H1 (cell line): ENCODE data around the gene NRN1L. TPM values are rescaled to one million over a fixed set of nuclear protein-coding genes. Genes with fewer than 3 reads are reported as not detected.

Experiments used
- CTCF ChIA-PET: fragments of 300-600 bp; sonication (Branson Sonifier 250); formaldehyde crosslinking; loops from one replicate; lab custom pipeline; 2021; ENCODE audit not compliant: partially characterized antibody; lab: Charles Lee
- POLR2A ChIA-PET: fragments of 300-600 bp; sonication (Branson Sonifier 250); formaldehyde crosslinking; loops from one replicate; lab custom pipeline; 2021; ENCODE audit warnings: inconsistent platforms; ENCODE audit not compliant: partially characterized antibody; lab: Charles Lee
- DNase-seq, 2 experiments: peaks; one replicate each; pipeline versions ENCODE4 v3.0.0 to v3.0.0-alpha.2; 2010 to 2022; ENCODE audit warnings: low spot score in 2 of 2, low read depth in 1 of 2, mixed read lengths in 1 of 2
- FAIRE-seq: peaks from 2 replicates; lab custom pipeline; 2011; peaks lifted over from hg19 to GRCh38; lab: Jason Lieb, UNC
- H2AFZ ChIP-seq: 2 replicates; pipeline ENCODE4 v1.8.1; 2012; ENCODE audit warnings: low read length, inconsistent platforms
- H2AK5ac ChIP-seq: 2 replicates; pipeline ENCODE4 v1.6.1; 2013; ENCODE audit warnings: low read depth, low read length
- H2BK120ac ChIP-seq: replicated peaks from 2 replicates; pipeline ENCODE3; 2013; ENCODE audit warnings: low read depth, low read length, inconsistent platforms
- H2BK12ac ChIP-seq: 2 replicates; pipeline ENCODE4 v1.6.1; 2013; ENCODE audit warnings: low read depth, low read length
- H2BK15ac ChIP-seq: 2 replicates; pipeline ENCODE4 v1.6.1; 2013; ENCODE audit warnings: low read length
- H2BK20ac ChIP-seq: 2 replicates; pipeline ENCODE4 v1.6.1; 2013; ENCODE audit warnings: low read length
- H2BK5ac ChIP-seq: 2 replicates; pipeline ENCODE4 v1.6.1; 2013; ENCODE audit warnings: low read depth, low read length
- H3K14ac ChIP-seq: 2 replicates; pipeline ENCODE4 v1.6.1; 2013; ENCODE audit warnings: inconsistent platforms; ENCODE audit not compliant: insufficient read length
- H3K18ac ChIP-seq: 2 replicates; pipeline ENCODE4 v1.6.1; 2013; ENCODE audit warnings: low read length; ENCODE audit errors: extremely low read depth
- H3K23ac ChIP-seq: 2 replicates; pipeline ENCODE4 v1.6.1; 2013; ENCODE audit warnings: inconsistent platforms; ENCODE audit not compliant: insufficient read length
- H3K23me2 ChIP-seq: 2 replicates; pipeline ENCODE4 v1.6.1; 2013; ENCODE audit warnings: low read depth, low read length
- H3K27ac ChIP-seq: 2 replicates; pipeline ENCODE4 v1.6.1; 2011; ENCODE audit warnings: low read depth, low read length, inconsistent platforms
- H3K27me3 ChIP-seq, 4 experiments: replicated peaks in 1 of 4; 1 replicate in 1 of 4; 2 replicates in 3 of 4; pipeline versions ENCODE4 v1.6.1 to v1.8.1; 2011 to 2013; ENCODE audit warnings: low read length in 3 of 4, mild to moderate bottlenecking in 3 of 4, inconsistent platforms in 2 of 4, mixed read lengths in 2 of 4, moderate library complexity in 1 of 4; ENCODE audit not compliant: control insufficient read depth in 3 of 4, insufficient read depth in 3 of 4; ENCODE audit errors: extremely low read depth in 1 of 4
- H3K36me3 ChIP-seq, 4 experiments: 2 replicates each; pipeline versions ENCODE4 v1.6.1 to v1.8.1; 2011 to 2013; ENCODE audit warnings: mild to moderate bottlenecking in 4 of 4, low read length in 3 of 4, moderate library complexity in 2 of 4, control low read depth in 1 of 4, inconsistent platforms in 1 of 4; ENCODE audit not compliant: insufficient read depth in 4 of 4, control insufficient read depth in 2 of 4
- H3K4ac ChIP-seq: replicated peaks from 2 replicates; pipeline ENCODE3; 2013; ENCODE audit warnings: low read length, low read depth, mixed read lengths, inconsistent platforms; ENCODE audit not compliant: insufficient read length
- H3K4me1 ChIP-seq, 4 experiments: replicated peaks in 1 of 4; 1 replicate in 1 of 4; 2 replicates in 3 of 4; pipeline versions ENCODE4 v1.6.1 to v1.8.1; 2011 to 2013; ENCODE audit warnings: low read length in 3 of 4, inconsistent platforms in 2 of 4, mixed read lengths in 1 of 4; ENCODE audit not compliant: insufficient read depth in 4 of 4, control insufficient read depth in 3 of 4
- H3K4me2 ChIP-seq, 2 experiments: 2 replicates each; pipeline versions ENCODE4 v1.6.1 to v1.8.1; 2011 to 2013; ENCODE audit warnings: low read depth in 2 of 2, low read length in 2 of 2, control low read depth in 1 of 2, inconsistent platforms in 1 of 2, mild to moderate bottlenecking in 1 of 2; ENCODE audit not compliant: insufficient read depth in 1 of 2
- H3K4me3 ChIP-seq, 4 experiments: fragments of 200-600, 300-600 bp in 1 of 4; sonication (generic), shearing (Covaris generic), sonication (Bioruptor Twin) in 1 of 4; 2 replicates each; pipeline versions ENCODE4 v1.5.1 to v1.8.1; 2011 to 2016; ENCODE audit warnings: low read length in 4 of 4, low read depth in 3 of 4, control low read depth in 2 of 4, inconsistent platforms in 2 of 4, mild to moderate bottlenecking in 2 of 4, mixed read lengths in 1 of 4, moderate library complexity in 1 of 4; ENCODE audit not compliant: insufficient read depth in 2 of 4; ENCODE audit errors: extremely low read depth in 1 of 4
- H3K56ac ChIP-seq: replicated peaks from 2 replicates; pipeline ENCODE3; 2013; ENCODE audit warnings: low read depth, mild to moderate bottlenecking, mixed read lengths, low read length, inconsistent platforms; ENCODE audit not compliant: insufficient read length
- H3K79me1 ChIP-seq: 2 replicates; pipeline ENCODE4 v1.6.1; 2013; ENCODE audit warnings: low read depth, low read length, control low read depth
- H3K79me2 ChIP-seq, 2 experiments: 2 replicates each; pipeline versions ENCODE4 v1.6.1 to v1.8.1; 2012 to 2013; ENCODE audit warnings: low read length in 2 of 2, mild to moderate bottlenecking in 2 of 2, inconsistent platforms in 1 of 2; ENCODE audit not compliant: insufficient read depth in 2 of 2, control insufficient read depth in 1 of 2
- H3K9ac ChIP-seq, 4 experiments: replicated peaks in 1 of 4; 1 replicate in 1 of 4; 2 replicates in 3 of 4; pipeline versions ENCODE4 v1.6.1 to v1.8.1; 2011 to 2013; ENCODE audit warnings: low read depth in 3 of 4, low read length in 3 of 4, control low read depth in 2 of 4, mild to moderate bottlenecking in 2 of 4, moderate library complexity in 2 of 4, inconsistent platforms in 1 of 4; ENCODE audit errors: extremely low read depth in 1 of 4
- H3K9me3 ChIP-seq, 2 experiments: 2 replicates each; pipeline versions ENCODE4 v1.6.1 to v1.8.1; 2012 to 2013; ENCODE audit warnings: mild to moderate bottlenecking in 2 of 2, moderate library complexity in 2 of 2, control low read depth in 1 of 2, inconsistent platforms in 1 of 2, low read depth in 1 of 2, low read length in 1 of 2, mixed read lengths in 1 of 2; ENCODE audit not compliant: insufficient read depth in 2 of 2
- H4K20me1 ChIP-seq, 2 experiments: replicated peaks in 1 of 2; 2 replicates each; pipeline versions ENCODE3 to v1.8.1; 2011 to 2013; ENCODE audit warnings: inconsistent platforms in 2 of 2, low read length in 2 of 2, mild to moderate bottlenecking in 1 of 2; ENCODE audit not compliant: insufficient read depth in 2 of 2, control insufficient read depth in 1 of 2
- H4K5ac ChIP-seq: 2 replicates; pipeline ENCODE4 v1.6.1; 2013; ENCODE audit warnings: low read length, low read depth, mixed read lengths, inconsistent platforms; ENCODE audit not compliant: insufficient read length
- H4K8ac ChIP-seq: 2 replicates; pipeline ENCODE4 v1.8.0; 2013; ENCODE audit warnings: mild to moderate bottlenecking, moderate library complexity, low read length, inconsistent platforms; ENCODE audit not compliant: insufficient read depth; ENCODE audit errors: extremely low read depth
- H4K91ac ChIP-seq: replicated peaks from 2 replicates; pipeline ENCODE3; 2013; ENCODE audit warnings: low read length, mixed read lengths, inconsistent platforms; ENCODE audit not compliant: insufficient read length
- KDM4A ChIP-seq: IDR thresholded peaks from one replicate; pipeline ENCODE4 v1.7.1; 2012; ENCODE audit warnings: low read depth, mild to moderate bottlenecking, moderate library complexity, low read length, inconsistent platforms; ENCODE audit not compliant: severe bottlenecking
- WGBS, 2 experiments: shearing (Covaris generic) in 1 of 2; methylation state at CpG; one replicate each; pipeline versions ENCODE4 v1.1.6 to v1.1.7; 2013 to 2015; ENCODE audit warnings: low lambda C conversion rate in 2 of 2, mixed read lengths in 2 of 2, inconsistent platforms in 1 of 2, low coverage in 1 of 2, missing lambda C conversion rate in 1 of 2; ENCODE audit not compliant: insufficient replicate concordance in 2 of 2, insufficient coverage in 1 of 2, insufficient read length in 1 of 2; ENCODE audit errors: extremely low coverage in 1 of 2, missing lambda C conversion rate in 1 of 2; 5-methylcytosine and 5-hydroxymethylcytosine counted together
- polyA plus RNA-seq, 7 experiments: library from polyadenylated mRNA; depleted of rRNA in 3 of 7; stranded (reverse) in 5 of 7; unstranded in 2 of 7; fragments of >200 nt in 5 of 7; fragments of 200-250 nt in 2 of 7; gene quantifications; 1 replicate in 5 of 7; 2 replicates in 1 of 7; 4 replicates in 1 of 7; pipeline versions ENCODE4 v1.2.1 to v1.2.3, GENCODE V29; 2011 to 2013; ENCODE audit warnings: missing spikeins in 2 of 7, mixed read lengths in 2 of 7
- total RNA-seq: library from RNA; stranded (reverse); fragmentation: NEBNext Ultra II Directional; extraction: Animal tissue kit (Norgen Biotek cat#: 25700); gene quantifications from 2 replicates; pipeline ENCODE4 v1.2.1, GENCODE V29; 2021

NRN1L gene
- total and polyA plus RNA-seq, 2 of the 8 experiments (the other 6 are each of a cell fraction or from before 2014, with no cell fraction given) = 4.1 to 35.2 TPM

DNA sequence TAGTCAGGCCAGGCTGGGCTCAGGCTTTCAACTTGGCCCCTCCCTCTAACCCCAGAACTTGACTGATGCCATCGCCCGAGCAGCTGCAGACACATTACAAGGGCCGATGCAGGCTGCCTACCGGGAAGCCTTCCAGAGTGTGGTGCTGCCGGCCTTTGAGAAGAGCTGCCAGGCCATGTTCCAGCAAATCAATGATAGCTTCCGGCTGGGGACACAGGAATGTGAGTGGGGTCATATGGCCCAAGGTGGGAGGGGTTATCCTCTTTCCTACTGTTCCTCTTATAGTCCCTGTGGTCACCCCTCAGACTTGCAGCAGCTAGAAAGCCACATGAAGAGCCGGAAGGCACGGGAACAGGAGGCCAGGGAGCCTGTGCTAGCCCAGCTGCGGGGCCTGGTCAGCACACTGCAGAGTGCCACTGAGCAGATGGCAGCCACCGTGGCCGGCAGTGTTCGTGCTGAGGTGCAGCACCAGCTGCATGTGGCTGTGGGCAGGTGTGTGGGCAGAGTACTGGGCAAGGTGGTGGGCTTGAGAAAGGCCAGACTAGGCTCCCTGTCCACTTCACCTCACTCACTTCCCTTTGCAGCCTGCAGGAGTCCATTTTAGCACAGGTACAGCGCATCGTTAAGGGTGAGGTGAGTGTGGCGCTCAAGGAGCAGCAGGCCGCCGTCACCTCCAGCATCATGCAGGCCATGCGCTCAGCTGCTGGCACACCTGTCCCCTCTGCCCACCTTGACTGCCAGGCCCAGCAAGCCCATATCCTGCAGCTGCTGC lies 2.1 kb upstream of the NRN1L start:
- Histone ChIP-seq H3K27ac (no peak overlapping the region), H3K56ac (no peak overlapping the region), H4K8ac (no peak overlapping the region; the same call in 1 of the 2 replicates), H3K27me3 (no peaks in the 10 kb centered on the region), H2AK5ac (no peak overlapping the region), H3K18ac (no peak overlapping the region), H3K79me1 (no peaks in the 10 kb centered on the region; the same call in 1 of the 2 replicates), H3K4me1 (peaks cover 5 to 15% (median 11%) of the 10 kb centered on the region in 4 experiments), H4K20me1 (peaks cover 11 to 17% of the 10 kb centered on the region in 2 experiments), H3K23ac (no peak overlapping the region), H3K14ac (no peak overlapping the region), H3K9ac (no peak overlapping the region), H4K5ac (no peak overlapping the region), H3K23me2 (0 out of 2 replicates have a peak, but pooled peaks cover 2% of the 10 kb centered on the region), H3K79me2 (no peaks in the 10 kb centered on the region), H4K91ac (no peak overlapping the region), H3K4me3 (no peak overlapping the region), H3K4me2 (no peak overlapping the region), H3K36me3 (peaks cover 31 to 53% (median 44%) of the 10 kb centered on the region in 4 experiments), H2BK15ac (no peak overlapping the region), H3K9me3 (no peaks in the 10 kb centered on the region), H2AFZ (no peak overlapping the region), H2BK120ac (no peak overlapping the region), H2BK5ac (no peak overlapping the region), H3K4ac (no peak overlapping the region), H2BK20ac (no peak overlapping the region), H2BK12ac (no peak overlapping the region)
- TF ChIP-seq KDM4A = no peak
- WGBS, 2 experiments = 93% methylated on average over 18 of the region's 18 CpGs; no CpG with 5 or more reads in 1 of the 2 experiments
- ChIA-PET CTCF (interaction anchor here (0.7 to 21.8 kb wide), 34 partner anchors 8 to 361 kb away, joined by 3 to 623 read pairs (median 6); partner anchors contain the start of genes CTRL, EDC4, LCAT and PSMB10), POLR2A (interaction anchor here (0.6 to 6.3 kb wide), 9 partner anchors 9 to 53 kb away, joined by 3 to 45 read pairs (median 4); partner anchors contain the start of genes CTRL, EDC4, PSKH1 and PSMB10)
- FAIRE-seq (no peak), DNase-seq (no peak)
